OCI-LY1 (cell line): ENCODE measurements around the gene ZNF664.
A peak's percentile ranks its signal among the peaks of the same experiment; 100 is the strongest.

Experiments used
- H2AFZ ChIP-seq: fragments of 200-600 bp; sonication (generic), shearing (Covaris generic); 2 replicates; pipeline ENCODE4 v1.6.0; 2014; ENCODE audit warnings: antibody characterized with exemption, mild to moderate bottlenecking, low read length
- H3F3A ChIP-seq: fragments of 200-600 bp; sonication (generic), shearing (Covaris generic); 2 replicates; pipeline ENCODE4 v1.6.0; 2014; ENCODE audit warnings: mild to moderate bottlenecking, antibody characterized with exemption, low read length, moderate library complexity; ENCODE audit not compliant: insufficient read depth
- H3K27ac ChIP-seq: fragments of 200-600 bp; sonication (generic); 2 replicates; pipeline ENCODE4 v1.5.1; 2014; ENCODE audit warnings: low read length, mixed run types, mild to moderate bottlenecking, low read depth; ENCODE audit not compliant: poor library complexity, severe bottlenecking
- H3K27me3 ChIP-seq: fragments of 200-600 bp; sonication (generic); 2 replicates; pipeline ENCODE4 v1.6.0; 2014; ENCODE audit warnings: antibody characterized with exemption, mild to moderate bottlenecking, low read length, moderate library complexity; ENCODE audit not compliant: insufficient read depth
- H3K36me3 ChIP-seq: fragments of 200-600 bp; sonication (generic); 2 replicates; pipeline ENCODE4 v1.6.1; 2014; ENCODE audit warnings: mild to moderate bottlenecking, antibody characterized with exemption, low read length, moderate library complexity, mixed read lengths; ENCODE audit not compliant: insufficient read depth
- H3K4me1 ChIP-seq: fragments of 200-600 bp; sonication (generic); 2 replicates; pipeline ENCODE4 v1.5.1; 2014; ENCODE audit warnings: mild to moderate bottlenecking, low read length, moderate library complexity; ENCODE audit not compliant: insufficient read depth, severe bottlenecking
- H3K4me2 ChIP-seq: fragments of 200-600 bp; sonication (generic), shearing (Covaris generic); 2 replicates; pipeline ENCODE4 v1.6.1; 2014; ENCODE audit warnings: low read length
- H3K4me3 ChIP-seq: fragments of 200-600 bp; sonication (generic); 2 replicates; pipeline ENCODE4 v1.5.1; 2014; ENCODE audit warnings: low read length, low read depth, mild to moderate bottlenecking, mixed read lengths; ENCODE audit not compliant: poor library complexity, severe bottlenecking
- H3K79me2 ChIP-seq: fragments of 200-600 bp; shearing (Covaris generic); 2 replicates; pipeline ENCODE4 v1.6.1; 2016; ENCODE audit warnings: mixed run types, low read length, mixed read lengths; ENCODE audit not compliant: insufficient read depth
- H3K9ac ChIP-seq: fragments of 200-600 bp; sonication (generic), shearing (Covaris generic); 2 replicates; pipeline ENCODE4 v1.6.1; 2014; ENCODE audit warnings: mild to moderate bottlenecking, low read length, mixed read lengths
- H3K9me2 ChIP-seq: fragments of 200-600 bp; sonication (generic), shearing (Covaris generic); 2 replicates; pipeline ENCODE4 v1.6.1; 2014; ENCODE audit warnings: low read depth, mild to moderate bottlenecking, low read length, mixed read lengths
- H3K9me3 ChIP-seq: fragments of 200-600 bp; shearing (Covaris generic); 2 replicates; pipeline ENCODE4 v1.6.1; 2014; ENCODE audit warnings: low read length, mixed read lengths
- H4K20me1 ChIP-seq: fragments of 200-600 bp; sonication (generic), shearing (Covaris generic); 2 replicates; pipeline ENCODE4 v1.6.0; 2016; ENCODE audit warnings: mild to moderate bottlenecking, low read length; ENCODE audit not compliant: insufficient read depth
- CTCF ChIP-seq: fragments of 200-600 bp; sonication (generic), shearing (Covaris generic); IDR thresholded peaks from 2 replicates; pipeline ENCODE4 v1.5.1; 2017; ENCODE audit warnings: mild to moderate bottlenecking, antibody characterized with exemption, low read length, moderate library complexity, mixed read lengths
- EZH2 ChIP-seq: fragments of 200-600 bp; sonication (generic), shearing (Covaris generic); IDR thresholded peaks from 2 replicates; pipeline ENCODE4 v1.8.0; 2017; ENCODE audit warnings: borderline replicate concordance, mixed run types, mild to moderate bottlenecking, antibody characterized with exemption, low read length, moderate library complexity, mixed read lengths

Gene ZNF664

GRCh38 chr12:123989753-123990152 is 16.7 kb downstream of the ZNF664 start:
- no peak for TF ChIP-seq CTCF
- no peak for TF ChIP-seq EZH2
- Histone ChIP-seq H3K4me2 (no peak overlapping the region), H3K36me3 (peaks cover 56% of the 10 kb centered on the region; the same call in 1 of the 2 replicates)

GRCh38 chr12:123990511-123990910 is 17.5 kb downstream of the ZNF664 start:
- Histone ChIP-seq H3K27me3 (no peaks in the 10 kb centered on the region), H3K9ac (no peak overlapping the region), H3K9me3 (no peaks in the 10 kb centered on the region), H3K4me1 (peaks cover 33% of the 10 kb centered on the region), H3K9me2 (no peaks in the 10 kb centered on the region), H2AFZ (no peak overlapping the region), H3F3A (no peaks in the 10 kb centered on the region), H3K27ac (peak overlapping the region; percentile 36), H3K4me3 (no peak overlapping the region), H3K36me3 (peaks cover 60% of the 10 kb centered on the region; the same call in 1 of the 2 replicates), H3K4me2 (no peak overlapping the region), H4K20me1 (no peaks in the 10 kb centered on the region), H3K79me2 (peaks cover under 1% of the 10 kb centered on the region; the same call in 1 of the 2 replicates)
- TF ChIP-seq CTCF (no peak), EZH2 (no peak)

More at GRCh38 chr12:123989753-123990152, 16.7 kb downstream of the ZNF664 start:
- peaks cover 6% of the 10 kb centered on the region; the same call in 1 of the 2 replicates for H3K79me2 ChIP-seq
- no peaks in the 10 kb centered on the region for H3K27me3 ChIP-seq
- H3K9me2 ChIP-seq, result no peaks in the 10 kb centered on the region
- H3K9me3 ChIP-seq, result no peaks in the 10 kb centered on the region
- no peaks in the 10 kb centered on the region for H4K20me1 ChIP-seq
- no peak overlapping the region for H3K27ac ChIP-seq
- H3F3A ChIP-seq, result no peaks in the 10 kb centered on the region
- H2AFZ ChIP-seq, result no peak overlapping the region
- no peak overlapping the region for H3K9ac ChIP-seq
- H3K4me3 ChIP-seq, result no peak overlapping the region
- peaks cover 25% of the 10 kb centered on the region for H3K4me1 ChIP-seq

- peaks cover 67% of the 10 kb centered on the region; the same call in 1 of the 2 replicates for H3K36me3 ChIP-seq
- H3K27me3 ChIP-seq, result no peaks in the 10 kb centered on the region
- no peaks in the 10 kb centered on the region for H3K9me3 ChIP-seq
- H4K20me1 ChIP-seq, result no peaks in the 10 kb centered on the region
- H3K4me2 ChIP-seq, result no peak overlapping the region
- H3K79me2 ChIP-seq, result no peaks in the 10 kb centered on the region
- H3K9me2 ChIP-seq, result no peaks in the 10 kb centered on the region
- H3K4me3 ChIP-seq, result no peak overlapping the region
- H3K9ac ChIP-seq, result no peak overlapping the region
- H3F3A ChIP-seq, result no peaks in the 10 kb centered on the region
- peaks cover 36% of the 10 kb centered on the region for H3K4me1 ChIP-seq
- H2AFZ ChIP-seq, result no peak overlapping the region
- H3K27ac ChIP-seq, result no peak overlapping the region
- no peak for TF ChIP-seq CTCF
- no peak for TF ChIP-seq EZH2
These were observed 18.4 kb downstream of the ZNF664 start for GRCh38 chr12:123991372-123991951.
